Kidney epithelial cell (primary cell): ENCODE results near the gene EHD4. TPM values are rescaled to one million over a fixed set of nuclear protein-coding genes. Genes with fewer than 3 reads are reported as not detected.

Experiments
- DNase-seq: peaks from one replicate; pipeline ENCODE4 v3.0.0-alpha.2; 2010; ENCODE audit warnings: low read depth
- H3K27me3 ChIP-seq: 2 replicates; pipeline ENCODE4 v1.6.0; 2011; ENCODE audit warnings: low read length; ENCODE audit not compliant: control insufficient read depth, insufficient read depth
- H3K36me3 ChIP-seq: 2 replicates; pipeline ENCODE4 v1.5.1; 2011; ENCODE audit warnings: low read length; ENCODE audit not compliant: control insufficient read depth, insufficient read depth
- H3K4me3 ChIP-seq: 2 replicates; pipeline ENCODE4 v1.5.1; 2011; ENCODE audit warnings: low read depth, mild to moderate bottlenecking, control low read depth, low read length
- CTCF ChIP-seq: IDR thresholded peaks from 2 replicates; pipeline ENCODE4 v1.5.1; 2011; ENCODE audit warnings: mild to moderate bottlenecking, moderate library complexity, low read length, control low read depth, inconsistent platforms; ENCODE audit not compliant: insufficient read depth, poor library complexity, severe bottlenecking
- total RNA-seq: library from RNA; depleted of rRNA; stranded (reverse); fragments of >200 nt; gene quantifications from 2 replicates; pipeline ENCODE4 v1.2.3, GENCODE V29; 2015

The EHD4 gene
- total RNA-seq, 1 donor from 2014 or later: 30.1 TPM

GRCh38 chr15:41933326-41933725 is 39.0 kb downstream of the EHD4 start:
- DNase-seq: no peak
- no peak overlapping the region for H3K4me3 ChIP-seq
- peaks cover 1% of the 10 kb centered on the region for H3K36me3 ChIP-seq
- TF ChIP-seq CTCF: no peak
- H3K27me3 ChIP-seq: no peaks in the 10 kb centered on the region

- peaks cover 1% of the 10 kb centered on the region for H3K36me3 ChIP-seq
- no peak for TF ChIP-seq CTCF
- no peaks in the 10 kb centered on the region for H3K27me3 ChIP-seq
- H3K4me3 ChIP-seq: no peak overlapping the region
- DNase-seq: no peak
Measured at GRCh38 chr15:41932511-41933289, 39.7 kb downstream of the EHD4 start.

- no peak for DNase-seq
- no peak for TF ChIP-seq CTCF
- no peaks in the 10 kb centered on the region for H3K27me3 ChIP-seq
- peaks cover 1% of the 10 kb centered on the region for H3K36me3 ChIP-seq
- no peak overlapping the region for H3K4me3 ChIP-seq
Measured at GRCh38 chr15:41932101-41932500, 40.3 kb downstream of the EHD4 start.

- TF ChIP-seq CTCF: no peak
- no peak overlapping the region for H3K4me3 ChIP-seq
Measured at GRCh38 chr15:41930867-41931222, 41.5 kb downstream of the EHD4 start.

GRCh38 chr15:41930221-41930866 is 42.0 kb downstream of the EHD4 start:
- no peak overlapping the region for H3K4me3 ChIP-seq
- peak; percentile 90 for DNase-seq
- no peaks in the 10 kb centered on the region for H3K27me3 ChIP-seq
- H3K36me3 ChIP-seq: no peaks in the 10 kb centered on the region
- peak; percentile 50 for TF ChIP-seq CTCF

More at GRCh38 chr15:41930867-41931222, 41.5 kb downstream of the EHD4 start:
- no peaks in the 10 kb centered on the region for H3K27me3 ChIP-seq
- no peak for DNase-seq
- peaks cover 1% of the 10 kb centered on the region for H3K36me3 ChIP-seq
